Gastroesophageal sphincter (tissue), 3 donors: ENCODE data around the gene TRIM56.

Source experiments
- POLR2AphosphoS5 ChIP-seq: sonication (generic); formaldehyde crosslinking; IDR thresholded peaks from one replicate; pipeline ENCODE4 v1.6.1; 2017; ENCODE audit warnings: antibody characterized with exemption
- TF ChIP-seq, protein P1 (sequence below), 4 experiments: fragments of 200-600 bp in 2 of 4; fragments of 450-650 bp in 2 of 4; sonication (generic) in 1 of 4; IDR thresholded peaks; one replicate each; pipeline ENCODE4 v1.5.1; 2017 to 2019; ENCODE audit warnings: antibody characterized with exemption in 4 of 4, mild to moderate bottlenecking in 2 of 4, moderate library complexity in 2 of 4

- TF ChIP-seq, protein P1, sequence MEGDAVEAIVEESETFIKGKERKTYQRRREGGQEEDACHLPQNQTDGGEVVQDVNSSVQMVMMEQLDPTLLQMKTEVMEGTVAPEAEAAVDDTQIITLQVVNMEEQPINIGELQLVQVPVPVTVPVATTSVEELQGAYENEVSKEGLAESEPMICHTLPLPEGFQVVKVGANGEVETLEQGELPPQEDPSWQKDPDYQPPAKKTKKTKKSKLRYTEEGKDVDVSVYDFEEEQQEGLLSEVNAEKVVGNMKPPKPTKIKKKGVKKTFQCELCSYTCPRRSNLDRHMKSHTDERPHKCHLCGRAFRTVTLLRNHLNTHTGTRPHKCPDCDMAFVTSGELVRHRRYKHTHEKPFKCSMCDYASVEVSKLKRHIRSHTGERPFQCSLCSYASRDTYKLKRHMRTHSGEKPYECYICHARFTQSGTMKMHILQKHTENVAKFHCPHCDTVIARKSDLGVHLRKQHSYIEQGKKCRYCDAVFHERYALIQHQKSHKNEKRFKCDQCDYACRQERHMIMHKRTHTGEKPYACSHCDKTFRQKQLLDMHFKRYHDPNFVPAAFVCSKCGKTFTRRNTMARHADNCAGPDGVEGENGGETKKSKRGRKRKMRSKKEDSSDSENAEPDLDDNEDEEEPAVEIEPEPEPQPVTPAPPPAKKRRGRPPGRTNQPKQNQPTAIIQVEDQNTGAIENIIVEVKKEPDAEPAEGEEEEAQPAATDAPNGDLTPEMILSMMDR (IDR thresholded peaks at IDR 0.05), result no peak
- no peak for TF ChIP-seq POLR2AphosphoS5
These were observed 55.0 kb downstream of the TRIM56 start for GRCh38 chr7:101140339-101140699.
